PC-9 (cell line): ENCODE measurements around the gene CCDC170. TPM values are rescaled to one million over a fixed set of nuclear protein-coding genes. Genes with fewer than 3 reads are reported as not detected.

Experiments
- BruUV-seq: library from RNA; stranded (reverse); fragments of 400-500 nt; replicated peaks from 2 replicates; lab custom pipeline; 2021; lab: Mats Ljungman, UMichigan
- CTCF ChIA-PET: fragments of 300-600 bp; sonication (Branson Sonifier 250); formaldehyde crosslinking; loops from one replicate; lab custom pipeline; 2022; ENCODE audit warnings: antibody characterized with exemption; lab: Charles Lee
- POLR2A ChIA-PET: fragments of 300-600 bp; sonication (Branson Sonifier 250); formaldehyde crosslinking; loops from one replicate; lab custom pipeline; 2022; ENCODE audit warnings: antibody characterized with exemption; ENCODE audit not compliant: unreplicated experiment; lab: Charles Lee
- DNase-seq, 2 experiments: peaks; one replicate each; pipeline versions ENCODE4 v3.0.0 to v3.0.0-alpha.2; 2015 to 2022; ENCODE audit warnings: mixed read lengths in 1 of 2
- H2AFZ ChIP-seq: fragments of 200-600 bp; sonication (generic); 2 replicates; pipeline ENCODE4 v1.8.1; 2017; ENCODE audit warnings: antibody characterized with exemption
- H3F3A ChIP-seq: fragments of 200-600 bp; sonication (generic); 2 replicates; pipeline ENCODE4 v1.8.1; 2017; ENCODE audit warnings: antibody characterized with exemption, mild to moderate bottlenecking, low read depth; ENCODE audit not compliant: insufficient read depth
- H3K27ac ChIP-seq: fragments of 200-600 bp; sonication (generic); 2 replicates; pipeline ENCODE4 v1.6.1; 2016; ENCODE audit warnings: mixed run types
- H3K27me3 ChIP-seq: fragments of 200-600 bp; sonication (generic); 2 replicates; pipeline ENCODE4 v1.6.1; 2016; ENCODE audit warnings: low read depth, mixed run types; ENCODE audit not compliant: insufficient read depth
- H3K36me3 ChIP-seq: fragments of 200-600 bp; sonication (generic); 2 replicates; pipeline ENCODE4 v1.6.1; 2016; ENCODE audit warnings: low read depth, mixed run types
- H3K4me1 ChIP-seq: fragments of 200-600 bp; sonication (generic); replicated peaks from 2 replicates; pipeline ENCODE4 v1.6.1; 2016; ENCODE audit warnings: mixed run types; ENCODE audit not compliant: insufficient read depth
- H3K4me2 ChIP-seq: fragments of 200-600 bp; sonication (generic); 2 replicates; pipeline ENCODE4 v1.6.1; 2017; ENCODE audit warnings: mixed run types
- H3K4me3 ChIP-seq: fragments of 200-600 bp; sonication (generic); 2 replicates; pipeline ENCODE4 v1.6.1; 2016; ENCODE audit warnings: mixed run types
- H3K79me2 ChIP-seq: fragments of 200-600 bp; sonication (generic); 2 replicates; pipeline ENCODE4 v1.6.1; 2017; ENCODE audit warnings: low read depth, mixed run types
- H3K9me2 ChIP-seq: fragments of 200-600 bp; sonication (generic); 2 replicates; pipeline ENCODE4 v1.8.1; 2017; ENCODE audit warnings: mild to moderate bottlenecking; ENCODE audit not compliant: insufficient read depth
- H3K9me3 ChIP-seq: fragments of 200-600 bp; sonication (generic); 2 replicates; pipeline ENCODE4 v1.8.1; 2016; ENCODE audit warnings: low read depth; ENCODE audit not compliant: insufficient read depth
- H4K20me1 ChIP-seq: fragments of 200-600 bp; sonication (generic); 2 replicates; pipeline ENCODE4 v1.8.1; 2017; ENCODE audit not compliant: insufficient read depth
- EZH2 ChIP-seq: fragments of 200-600 bp; sonication (generic); IDR thresholded peaks from 2 replicates; pipeline ENCODE4 v1.8.0; 2017; ENCODE audit warnings: antibody characterized with exemption, low read depth
- intact Hi-C: fragments of 100-400 bp; cut with micrococcal nuclease; formaldehyde crosslinking; loops from one replicate; pipeline ENCODE4 v1.10.0; 2022; ENCODE audit not compliant: unreplicated experiment
- total RNA-seq: library from RNA; stranded (reverse); gene quantifications from 2 replicates; pipeline ENCODE4 v1.2.3, GENCODE V29; 2021
- TF ChIP-seq, protein P1 (sequence below): fragments of 200-600 bp; sonication (generic); conservative IDR thresholded peaks from 2 replicates; pipeline ENCODE4 v1.6.1; 2017; ENCODE audit warnings: mixed run types, antibody characterized with exemption, mild to moderate bottlenecking, moderate library complexity

Gene CCDC170
- total RNA-seq, 1 experiment from 2014 or later = 1.6 TPM

DNA sequence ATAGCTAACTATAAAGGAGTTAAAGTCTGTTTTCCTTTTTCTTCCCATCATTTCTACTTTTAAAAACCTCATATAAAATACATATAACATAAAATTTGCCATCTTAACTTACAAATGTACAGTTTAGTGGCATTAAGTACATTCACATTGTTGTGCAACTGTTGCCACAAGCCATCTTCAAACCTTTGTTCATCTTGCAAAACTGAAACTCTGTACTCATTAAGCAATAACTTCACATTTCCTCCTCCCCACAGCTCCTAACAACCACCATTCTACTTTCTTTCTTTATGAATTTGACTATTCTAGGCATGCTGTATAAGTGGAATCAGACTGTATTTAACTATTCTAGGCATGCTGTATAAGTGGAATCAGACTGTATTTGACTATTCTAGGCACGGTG is 4.5 kb downstream of the CCDC170 start:
- Histone ChIP-seq H3K9me2 (no peaks in the 10 kb centered on the region), H3K4me1 (peaks cover 18% of the 10 kb centered on the region), H4K20me1 (no peaks in the 10 kb centered on the region), H3F3A (peaks cover 9% of the 10 kb centered on the region), H2AFZ (no peak overlapping the region), H3K4me2 (no peak overlapping the region), H3K27me3 (no peaks in the 10 kb centered on the region), H3K36me3 (no peaks in the 10 kb centered on the region), H3K27ac (no peak overlapping the region), H3K4me3 (no peak overlapping the region), H3K79me2 (no peaks in the 10 kb centered on the region), H3K9me3 (no peaks in the 10 kb centered on the region)
- BruUV-seq = no TSS peak
- ChIA-PET POLR2A (no interaction called here), CTCF (no interaction called here)
- no peak for DNase-seq
- intact Hi-C loops = no loop called here
- TF ChIP-seq, protein P1, sequence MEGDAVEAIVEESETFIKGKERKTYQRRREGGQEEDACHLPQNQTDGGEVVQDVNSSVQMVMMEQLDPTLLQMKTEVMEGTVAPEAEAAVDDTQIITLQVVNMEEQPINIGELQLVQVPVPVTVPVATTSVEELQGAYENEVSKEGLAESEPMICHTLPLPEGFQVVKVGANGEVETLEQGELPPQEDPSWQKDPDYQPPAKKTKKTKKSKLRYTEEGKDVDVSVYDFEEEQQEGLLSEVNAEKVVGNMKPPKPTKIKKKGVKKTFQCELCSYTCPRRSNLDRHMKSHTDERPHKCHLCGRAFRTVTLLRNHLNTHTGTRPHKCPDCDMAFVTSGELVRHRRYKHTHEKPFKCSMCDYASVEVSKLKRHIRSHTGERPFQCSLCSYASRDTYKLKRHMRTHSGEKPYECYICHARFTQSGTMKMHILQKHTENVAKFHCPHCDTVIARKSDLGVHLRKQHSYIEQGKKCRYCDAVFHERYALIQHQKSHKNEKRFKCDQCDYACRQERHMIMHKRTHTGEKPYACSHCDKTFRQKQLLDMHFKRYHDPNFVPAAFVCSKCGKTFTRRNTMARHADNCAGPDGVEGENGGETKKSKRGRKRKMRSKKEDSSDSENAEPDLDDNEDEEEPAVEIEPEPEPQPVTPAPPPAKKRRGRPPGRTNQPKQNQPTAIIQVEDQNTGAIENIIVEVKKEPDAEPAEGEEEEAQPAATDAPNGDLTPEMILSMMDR = no peak
- TF ChIP-seq EZH2 = no peak

DNA sequence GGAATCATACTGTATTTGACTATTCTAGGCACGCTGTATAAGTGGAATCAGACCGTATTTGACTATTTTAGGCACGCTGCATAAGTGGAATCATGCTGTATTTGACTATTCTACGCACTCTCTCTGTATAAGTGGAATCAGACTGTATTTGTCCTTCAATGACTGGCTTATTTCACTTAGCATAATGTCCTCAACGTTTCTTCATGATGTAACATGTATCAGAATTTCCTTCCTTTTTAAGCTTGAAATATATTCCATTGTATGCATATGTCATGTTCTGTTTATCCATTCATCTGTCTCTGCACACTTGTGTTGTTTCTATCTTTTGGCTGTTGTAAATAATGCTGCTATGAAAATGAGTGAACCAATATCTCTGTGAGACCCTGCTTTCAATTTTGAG is 5.7 kb downstream of the CCDC170 start:
- no peak overlapping the region for H3K4me2 ChIP-seq
- no peaks in the 10 kb centered on the region for H3K79me2 ChIP-seq
- no peaks in the 10 kb centered on the region for H3K9me3 ChIP-seq
- no peak overlapping the region for H3K27ac ChIP-seq
- peaks cover 9% of the 10 kb centered on the region for H3F3A ChIP-seq
- peaks cover 17% of the 10 kb centered on the region for H3K4me1 ChIP-seq
- H4K20me1 ChIP-seq = no peaks in the 10 kb centered on the region
- TF ChIP-seq, protein P1 = no peak
- TF ChIP-seq EZH2 = no peak
- no peaks in the 10 kb centered on the region for H3K36me3 ChIP-seq
- H3K4me3 ChIP-seq = no peak overlapping the region
- no peak for DNase-seq
- no TSS peak for BruUV-seq
- no peaks in the 10 kb centered on the region for H3K9me2 ChIP-seq
- intact Hi-C loops = no loop called here
- H2AFZ ChIP-seq = no peak overlapping the region
- CTCF ChIA-PET = no interaction called here
- POLR2A ChIA-PET = no interaction called here
- H3K27me3 ChIP-seq = no peaks in the 10 kb centered on the region

DNA sequence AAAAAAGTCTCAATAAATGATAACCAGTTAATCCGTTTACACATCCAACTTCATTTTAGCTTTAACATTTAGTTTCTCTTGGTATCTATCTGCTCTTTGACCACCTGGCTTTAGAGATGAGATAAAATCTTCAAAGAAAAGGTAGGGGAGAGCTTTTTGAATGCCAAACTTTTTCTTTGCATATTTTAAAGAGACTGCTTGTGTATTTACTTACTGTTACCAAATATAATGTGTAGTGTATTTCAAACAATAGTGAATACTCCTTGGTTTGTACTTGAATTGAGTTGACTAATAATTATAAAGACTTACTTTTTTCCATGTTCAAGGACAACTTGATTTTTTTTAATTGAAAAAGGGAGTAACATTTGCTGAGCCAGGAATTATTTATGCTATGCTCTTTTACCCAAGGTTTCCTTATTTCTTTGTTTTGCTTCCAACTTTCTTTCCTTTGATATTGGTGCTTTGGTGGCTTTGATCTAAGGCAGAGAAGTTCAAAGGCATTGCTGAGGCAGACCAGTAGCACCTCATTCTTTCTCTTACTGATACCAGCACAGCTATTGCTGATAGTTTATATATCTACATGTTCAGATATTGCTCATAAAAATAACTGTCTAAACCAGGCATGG is 7.8 kb downstream of the CCDC170 start:
- H3K27ac ChIP-seq = no peak overlapping the region
- H3K9me3 ChIP-seq = no peaks in the 10 kb centered on the region
- no TSS peak for BruUV-seq
- no peaks in the 10 kb centered on the region for H3K79me2 ChIP-seq
- no peaks in the 10 kb centered on the region for H3K9me2 ChIP-seq
- intact Hi-C loops = no loop called here
- H3K36me3 ChIP-seq = no peaks in the 10 kb centered on the region
- TF ChIP-seq, protein P1 = no peak
- no peak for TF ChIP-seq EZH2
- no peaks in the 10 kb centered on the region for H3K27me3 ChIP-seq
- CTCF ChIA-PET = no interaction called here
- no peak for DNase-seq
- peaks cover 9% of the 10 kb centered on the region for H3F3A ChIP-seq
- H2AFZ ChIP-seq = no peak overlapping the region
- no peak overlapping the region for H3K4me3 ChIP-seq
- peaks cover 11% of the 10 kb centered on the region for H3K4me1 ChIP-seq
- H4K20me1 ChIP-seq = no peaks in the 10 kb centered on the region
- no peak overlapping the region for H3K4me2 ChIP-seq
- POLR2A ChIA-PET = no interaction called here
